Activated CD4-positive, CD25-positive, alpha-beta regulatory T cell treated with anti-CD3 and anti-CD28 coated beads, Interleukin-2, amount 50 U/mL, for 24 hours (primary cell): ENCODE measurements around the gene COL18A1.

Experiments used
- ATAC-seq, 2 donors: fragments of 150-1000 bp; cut with Tn5 transposase; one replicate each; pipeline ENCODE4 v1.10.0; 2021; ENCODE audit warnings: mild to moderate bottlenecking in 1 of 2, moderate library complexity in 1 of 2

COL18A1 gene

GRCh38 chr21:45537746-45538291 lies 132.9 kb downstream of the COL18A1 start:
- ATAC-seq: no peak

GRCh38 chr21:45538381-45539045 lies 133.5 kb downstream of the COL18A1 start:
- ATAC-seq: no peak

GRCh38 chr21:45539046-45539795 lies 134.3 kb downstream of the COL18A1 start:
- no peak for ATAC-seq

- ATAC-seq: no peak
Observed at GRCh38 chr21:45539796-45540600, 135.0 kb downstream of the COL18A1 start.

- no peak for ATAC-seq
Observed at GRCh38 chr21:45540601-45540970, 135.6 kb downstream of the COL18A1 start.

GRCh38 chr21:45541221-45542039 lies 136.5 kb downstream of the COL18A1 start:
- ATAC-seq: peak; percentile 83

- ATAC-seq: peak; percentile 81 to 87
Observed at GRCh38 chr21:45542242-45542666, 137.3 kb downstream of the COL18A1 start, which contains the start of gene SLC19A1. Gene SLC19A1, minus strand, starts transcription at chr21:45542440. Its CDS starts 4,481 bp downstream, at chr21:45537959.

- ATAC-seq: no peak
Observed at GRCh38 chr21:45542667-45543370, 137.9 kb downstream of the COL18A1 start.

- no peak for ATAC-seq
Observed at GRCh38 chr21:45543371-45543709, 138.4 kb downstream of the COL18A1 start.

GRCh38 chr21:45543710-45544448 lies 138.9 kb downstream of the COL18A1 start:
- ATAC-seq: no peak

GRCh38 chr21:45544449-45545235 lies 139.7 kb downstream of the COL18A1 start:
- no peak for ATAC-seq

GRCh38 chr21:45545236-45545570 lies 140.2 kb downstream of the COL18A1 start:
- no peak for ATAC-seq

- no peak for ATAC-seq
Observed at GRCh38 chr21:45545691-45546531, 140.9 kb downstream of the COL18A1 start.

- no peak for ATAC-seq
Observed at GRCh38 chr21:45546636-45547544, 141.9 kb downstream of the COL18A1 start.

- no peak for ATAC-seq
Observed at GRCh38 chr21:45547545-45547900, 142.6 kb downstream of the COL18A1 start.

GRCh38 chr21:45548711-45549491 lies 143.9 kb downstream of the COL18A1 start:
- ATAC-seq: no peak
